Mucosa of rectum (tissue), 2 donors: ENCODE data around the gene DOCK3.
"Not testable (repeated sequence)": the region's sequence is repeated elsewhere in the genome, so short reads cannot be mapped to it uniquely, and the experiment has no call there.

Experiments used
- H3K27ac ChIP-seq, 2 donors: one replicate each; pipeline ENCODE4 v1.7.0; 2013; ENCODE audit warnings: inconsistent platforms in 2 of 2, low read depth in 2 of 2, low read length in 2 of 2
- H3K27me3 ChIP-seq, 2 donors: one replicate each; pipeline ENCODE4 v1.7.0; 2013; ENCODE audit warnings: low read length in 2 of 2; ENCODE audit not compliant: control insufficient read depth in 2 of 2, insufficient read depth in 2 of 2
- H3K36me3 ChIP-seq, 2 donors: one replicate each; pipeline ENCODE4 v1.7.0; 2013; ENCODE audit warnings: low read length in 2 of 2; ENCODE audit not compliant: control insufficient read depth in 2 of 2, insufficient read depth in 2 of 2
- H3K4me1 ChIP-seq, 2 donors: one replicate each; pipeline ENCODE4 v1.7.0; 2013; ENCODE audit warnings: low read length in 2 of 2, mild to moderate bottlenecking in 1 of 2; ENCODE audit not compliant: control insufficient read depth in 2 of 2, insufficient read depth in 2 of 2
- H3K4me3 ChIP-seq, 2 donors: one replicate each; pipeline ENCODE4 v1.7.0; 2013; ENCODE audit warnings: low read length in 2 of 2
- H3K9ac ChIP-seq, 2 donors: one replicate each; pipeline ENCODE4 v1.7.0; 2013; ENCODE audit warnings: low read length in 2 of 2, low read depth in 1 of 2, mild to moderate bottlenecking in 1 of 2
- H3K9me3 ChIP-seq, 2 donors: one replicate each; pipeline ENCODE4 v1.7.0; 2013; ENCODE audit warnings: low read length in 2 of 2; ENCODE audit not compliant: control insufficient read depth in 2 of 2
- donor health status: healthy.
- donor health status: Normal muscosa, but diverticular disease.

DOCK3 gene

DNA sequence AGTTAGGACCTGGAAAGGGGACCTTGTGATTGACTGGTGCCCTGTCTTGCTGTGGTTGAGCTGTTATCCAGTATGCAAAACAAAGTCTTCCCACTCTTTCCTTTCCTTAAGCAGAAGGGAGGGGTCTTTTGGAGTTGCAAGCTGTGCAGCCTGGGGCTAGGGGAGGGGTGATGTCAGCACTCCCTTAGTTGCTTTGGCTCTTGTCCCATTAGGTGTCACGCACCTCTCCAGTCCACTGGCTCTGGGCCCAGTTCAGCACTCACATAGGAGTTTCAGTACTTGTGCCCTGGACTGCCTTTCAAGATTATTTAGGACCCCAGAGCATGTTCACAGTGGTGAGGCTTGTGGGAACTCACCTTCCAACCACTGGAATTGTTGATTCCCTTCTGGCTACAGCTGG is 238.5 kb downstream of the DOCK3 start:
- Histone ChIP-seq H3K9me3 (no peaks in the 10 kb centered on the region), H3K4me1 (no peaks in the 10 kb centered on the region), H3K27me3 (no peaks in the 10 kb centered on the region), H3K9ac (no peak overlapping the region), H3K36me3 (no peaks in the 10 kb centered on the region), H3K27ac (no peak overlapping the region), H3K4me3 (no peak overlapping the region)

DNA sequence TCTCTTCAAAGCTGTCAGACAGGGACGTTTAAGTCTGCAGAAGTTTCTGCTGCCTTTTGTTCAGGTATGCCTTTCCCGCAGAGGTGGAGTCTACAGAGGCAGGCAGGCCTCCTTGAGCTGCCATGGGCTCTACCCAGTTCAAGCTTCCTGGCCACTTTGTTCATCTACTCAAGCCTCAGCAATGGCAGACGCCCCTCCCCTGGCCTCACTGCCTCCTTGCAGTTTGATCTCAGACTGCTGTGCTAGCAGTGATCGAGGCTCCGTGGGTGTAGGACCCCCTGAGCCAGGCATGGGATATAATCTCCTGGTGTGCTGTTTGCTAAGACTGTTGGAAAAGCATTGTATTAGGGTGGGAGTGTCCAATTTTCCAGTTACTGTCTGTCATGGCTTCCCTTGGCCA is 247.3 kb downstream of the DOCK3 start:
- not testable (repeated sequence) for H3K4me1 ChIP-seq, H3K36me3 ChIP-seq, H3K27ac ChIP-seq, H3K4me3 ChIP-seq, H3K27me3 ChIP-seq, H3K9me3 ChIP-seq, H3K9ac ChIP-seq

DNA sequence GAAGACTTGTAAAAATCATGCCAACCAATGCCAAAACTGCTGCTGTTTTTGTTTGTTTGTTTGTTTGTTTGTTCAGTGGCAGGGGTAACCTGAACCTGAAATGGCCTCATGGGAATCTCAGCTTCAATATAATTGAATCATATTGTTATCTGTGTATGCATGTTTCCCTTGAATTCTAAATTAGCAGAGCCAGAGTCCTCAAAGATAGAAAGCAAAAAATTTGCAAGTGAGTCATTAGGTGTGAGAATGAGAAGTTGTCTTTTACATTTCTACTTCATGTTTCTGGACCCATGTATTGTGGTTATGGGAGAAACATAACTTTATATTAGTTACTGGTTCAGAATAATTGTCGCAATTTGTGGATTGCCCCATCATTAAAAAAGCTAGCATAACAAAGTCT is 249.2 kb downstream of the DOCK3 start:
- no peak overlapping the region for H3K27ac ChIP-seq
- H3K9me3 ChIP-seq: no peaks in the 10 kb centered on the region
- H3K4me1 ChIP-seq: no peaks in the 10 kb centered on the region
- peaks cover 0 to 1% of the 10 kb centered on the region in 2 donors for H3K27me3 ChIP-seq
- H3K36me3 ChIP-seq: no peaks in the 10 kb centered on the region
- H3K4me3 ChIP-seq: no peak overlapping the region
- H3K9ac ChIP-seq: no peak overlapping the region

DNA sequence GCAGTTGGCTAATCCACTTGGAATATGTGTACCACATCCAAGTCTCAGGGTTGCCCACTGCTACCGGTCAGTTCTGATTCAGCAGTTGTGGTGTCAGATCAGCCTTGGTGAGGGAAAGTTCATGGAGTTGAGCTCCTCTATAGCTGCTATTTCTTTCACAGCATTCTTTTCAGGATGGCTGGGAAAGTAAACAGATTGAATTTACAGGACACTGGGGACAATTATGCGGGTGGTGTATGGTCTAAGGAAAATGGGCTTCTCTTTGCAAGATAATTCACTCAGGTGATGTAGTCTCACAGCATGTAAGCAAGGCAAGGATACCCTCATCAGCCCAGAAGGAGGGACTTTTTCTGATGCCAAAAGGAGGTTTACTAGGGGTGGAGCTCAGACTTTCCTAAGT is 249.9 kb downstream of the DOCK3 start:
- H3K4me1 ChIP-seq: no peaks in the 10 kb centered on the region
- H3K9ac ChIP-seq: no peak overlapping the region
- no peaks in the 10 kb centered on the region for H3K9me3 ChIP-seq
- H3K4me3 ChIP-seq: no peak overlapping the region
- H3K27me3 ChIP-seq: peaks cover 0 to 1% of the 10 kb centered on the region in 2 donors
- H3K36me3 ChIP-seq: no peaks in the 10 kb centered on the region
- no peak overlapping the region for H3K27ac ChIP-seq

DNA sequence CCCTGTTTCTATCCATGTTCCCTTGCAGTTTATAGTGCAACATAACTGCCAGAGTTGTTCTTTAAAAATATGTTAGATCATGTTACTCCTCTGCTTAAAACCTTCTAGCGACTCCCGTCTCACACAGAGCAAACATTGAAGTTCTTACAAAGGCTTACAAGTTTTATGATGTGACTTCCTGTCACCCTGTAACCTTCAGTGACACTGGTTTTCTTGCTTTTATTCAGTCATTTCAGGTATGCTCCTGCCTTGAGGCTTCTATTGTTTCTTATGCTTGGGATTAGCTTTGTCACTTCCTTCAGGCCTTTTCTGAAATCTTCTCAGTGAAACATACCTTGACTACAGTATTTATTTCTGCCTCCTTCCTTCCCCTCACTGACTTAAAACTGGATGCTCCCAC is 252.1 kb downstream of the DOCK3 start:
- Histone ChIP-seq H3K27me3 (peaks cover 0 to 1% of the 10 kb centered on the region in 2 donors), H3K9ac (no peak overlapping the region), H3K36me3 (no peaks in the 10 kb centered on the region), H3K9me3 (no peaks in the 10 kb centered on the region), H3K27ac (no peak overlapping the region), H3K4me3 (no peak overlapping the region), H3K4me1 (no peaks in the 10 kb centered on the region)

DNA sequence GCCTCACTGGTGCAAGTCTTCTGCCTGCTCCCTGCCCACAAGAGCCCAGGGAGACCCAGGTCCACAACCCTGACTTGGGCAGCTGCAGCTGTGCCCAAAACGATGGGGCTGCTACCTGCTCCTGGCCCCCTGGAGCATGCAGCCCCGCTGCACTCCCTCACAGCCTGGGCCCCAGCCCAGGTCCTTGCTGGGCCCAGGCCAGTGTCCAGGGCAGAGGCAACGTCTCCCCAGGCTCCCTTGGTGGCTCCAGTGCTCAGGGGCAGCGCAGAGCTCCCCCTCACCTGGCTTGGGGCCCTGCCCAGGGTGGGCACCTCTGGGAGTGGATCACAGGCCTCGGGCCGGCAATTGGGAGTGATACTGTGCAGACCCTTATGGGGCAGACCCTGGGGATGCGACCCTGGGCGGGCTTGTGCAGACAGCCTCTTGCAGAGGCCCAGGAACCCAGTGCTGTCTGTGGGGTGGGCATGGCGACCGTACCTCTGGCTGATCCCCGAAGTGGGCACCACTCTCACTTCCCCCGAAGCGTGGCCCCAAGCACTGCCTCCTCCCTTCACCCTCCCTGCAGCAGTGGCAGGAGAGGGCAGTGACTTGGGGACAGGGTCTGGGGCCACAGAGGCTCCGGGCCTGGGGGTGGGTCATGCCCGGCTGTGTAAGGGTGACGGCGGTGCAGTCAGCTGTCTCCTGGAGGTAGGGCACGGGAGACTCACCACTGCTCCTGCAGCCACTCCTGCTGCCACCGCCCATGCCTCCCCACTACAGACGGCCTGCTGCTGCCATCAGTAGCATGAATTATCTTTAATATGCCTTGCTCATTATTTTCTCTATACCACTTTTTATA is 255.9 kb downstream of the DOCK3 start:
- peaks cover 0 to 1% of the 10 kb centered on the region in 2 donors for H3K27me3 ChIP-seq
- no peaks in the 10 kb centered on the region for H3K36me3 ChIP-seq
- H3K4me3 ChIP-seq: no peak overlapping the region
- H3K9me3 ChIP-seq: peaks cover 0 to 3% of the 10 kb centered on the region in 2 donors
- H3K4me1 ChIP-seq: no peaks in the 10 kb centered on the region
- H3K27ac ChIP-seq: no peak overlapping the region
- no peak overlapping the region for H3K9ac ChIP-seq

DNA sequence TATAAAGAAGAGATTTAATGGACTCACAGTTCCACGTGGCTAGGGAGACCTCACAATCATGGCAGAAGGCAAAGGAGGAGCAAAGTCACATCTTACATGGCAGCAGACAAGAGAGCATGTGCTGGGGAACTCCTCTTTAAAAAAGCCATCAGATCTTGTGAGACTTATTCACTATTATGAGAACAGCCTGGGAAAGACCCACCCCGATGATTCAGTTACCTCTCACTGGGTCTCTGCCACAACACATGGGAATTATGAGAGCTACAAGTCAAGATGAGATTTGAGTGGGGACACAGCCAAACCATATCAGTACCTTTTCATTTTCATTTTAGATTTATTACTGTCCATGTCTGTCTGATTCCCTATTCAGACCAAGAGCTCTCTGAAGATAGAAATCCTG is 258.2 kb downstream of the DOCK3 start:
- H3K36me3 ChIP-seq, H3K27me3 ChIP-seq, H3K9me3 ChIP-seq, H3K4me3 ChIP-seq, H3K9ac ChIP-seq, H3K27ac ChIP-seq, H3K4me1 ChIP-seq: not testable (repeated sequence)

DNA sequence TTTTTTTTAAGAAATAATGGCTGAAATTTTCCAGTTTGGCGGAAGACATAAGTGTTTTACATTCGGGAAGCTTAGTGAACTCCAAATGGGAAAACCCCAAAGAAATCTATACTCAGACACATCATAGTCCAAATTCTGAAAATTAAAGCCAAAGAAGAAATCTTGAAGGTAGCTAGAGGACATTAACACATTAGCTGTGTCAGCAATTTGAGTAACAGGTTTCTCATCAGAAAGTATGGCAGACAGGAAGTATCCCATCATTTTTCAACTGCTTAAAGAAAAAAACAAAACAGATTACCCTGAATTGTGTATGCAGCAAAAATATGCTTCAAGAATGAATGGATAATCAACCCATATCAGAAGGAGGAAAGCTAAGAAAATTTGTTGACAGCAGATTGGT is 261.7 kb downstream of the DOCK3 start:
- Histone ChIP-seq H3K9me3 (peaks cover 0 to 4% of the 10 kb centered on the region in 2 donors), H3K36me3 (no peaks in the 10 kb centered on the region), H3K27me3 (no peaks in the 10 kb centered on the region), H3K4me1 (no peaks in the 10 kb centered on the region), H3K4me3 (no peak overlapping the region), H3K27ac (no peak overlapping the region), H3K9ac (no peak overlapping the region)

DNA sequence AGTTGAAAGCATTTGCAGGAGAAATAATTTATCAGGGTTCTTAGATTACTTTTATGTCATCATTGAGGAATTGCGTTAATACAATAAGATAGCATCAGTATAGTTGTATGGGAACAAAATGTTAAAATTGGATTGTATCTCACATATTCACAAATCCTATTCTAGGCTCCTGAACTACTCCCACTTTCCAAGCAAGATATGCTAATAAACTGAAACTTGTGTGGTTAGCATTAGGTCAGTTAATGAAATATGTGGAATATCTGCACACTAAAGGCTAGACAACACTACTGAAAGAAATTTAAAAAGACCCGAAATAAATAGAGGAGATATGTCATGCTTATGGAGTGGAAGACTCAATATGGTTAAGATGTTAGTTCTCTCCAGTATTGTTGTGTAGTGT is 272.7 kb downstream of the DOCK3 start:
- H3K9me3 ChIP-seq: no peaks in the 10 kb centered on the region
- no peaks in the 10 kb centered on the region for H3K36me3 ChIP-seq
- H3K27ac ChIP-seq: no peak overlapping the region
- no peak overlapping the region for H3K4me3 ChIP-seq
- no peaks in the 10 kb centered on the region for H3K4me1 ChIP-seq
- H3K9ac ChIP-seq: no peak overlapping the region
- H3K27me3 ChIP-seq: no peaks in the 10 kb centered on the region

DNA sequence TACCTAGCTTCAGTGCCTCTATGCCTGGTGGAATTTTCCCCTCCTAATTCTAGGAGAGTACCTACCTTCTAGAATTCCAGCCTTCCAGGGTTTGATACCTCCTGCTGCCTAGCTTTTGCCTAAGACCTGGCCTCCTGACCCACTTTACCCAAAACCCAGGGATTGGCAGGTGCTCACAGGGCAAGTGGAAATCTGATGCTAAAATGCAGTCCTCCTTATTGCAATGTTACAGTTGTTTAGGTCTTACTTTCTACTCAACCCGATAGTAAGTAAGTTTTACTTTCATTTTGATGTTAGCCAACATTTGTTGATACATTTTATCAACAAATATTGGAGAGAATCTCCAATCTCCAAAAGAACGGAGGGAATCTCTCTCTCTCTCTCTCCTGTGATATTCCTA is 275.9 kb downstream of the DOCK3 start:
- Histone ChIP-seq H3K4me3 (peak overlapping the region; percentile 13 to 48), H3K27ac (no peak overlapping the region), H3K4me1 (no peaks in the 10 kb centered on the region), H3K27me3 (no peaks in the 10 kb centered on the region), H3K36me3 (no peaks in the 10 kb centered on the region), H3K9me3 (no peaks in the 10 kb centered on the region), H3K9ac (no peak overlapping the region)
